Glutamatergic neuron (in vitro differentiated cells): ENCODE measurements around the gene C18orf32. TPM values are rescaled to one million over a fixed set of nuclear protein-coding genes. Genes with fewer than 3 reads are reported as not detected.

Experiments used
- DNase-seq: peaks from one replicate; pipeline ENCODE4 v3.0.0; 2022
- H3K27ac Mint-ChIP-seq: one replicate; pipeline ENCODE4 v1.8.0; 2020; ENCODE audit warnings: mild to moderate bottlenecking, mixed read lengths, inconsistent platforms; ENCODE audit not compliant: unreplicated experiment
- H3K27me3 Mint-ChIP-seq: one replicate; pipeline ENCODE4 v1.8.0; 2020; ENCODE audit warnings: mild to moderate bottlenecking, moderate library complexity, mixed read lengths, inconsistent platforms; ENCODE audit not compliant: unreplicated experiment
- H3K36me3 Mint-ChIP-seq: one replicate; pipeline ENCODE4 v1.8.0; 2020; ENCODE audit warnings: mild to moderate bottlenecking, mixed read lengths, inconsistent platforms; ENCODE audit not compliant: unreplicated experiment
- H3K4me1 Mint-ChIP-seq: one replicate; pipeline ENCODE4 v1.8.0; 2020; ENCODE audit warnings: mild to moderate bottlenecking, low read depth, mixed read lengths, inconsistent platforms; ENCODE audit not compliant: unreplicated experiment
- H3K4me3 Mint-ChIP-seq: one replicate; pipeline ENCODE4 v1.8.0; 2020; ENCODE audit warnings: mild to moderate bottlenecking, mixed read lengths, inconsistent platforms; ENCODE audit not compliant: unreplicated experiment
- H3K9me3 Mint-ChIP-seq: one replicate; pipeline ENCODE4 v1.8.0; 2020; ENCODE audit warnings: mild to moderate bottlenecking, moderate library complexity, mixed read lengths, inconsistent platforms; ENCODE audit not compliant: unreplicated experiment
- CTCF ChIP-seq: fragments of 200-600 bp; sonication (generic); IDR thresholded peaks from one replicate; pipeline ENCODE4 v1.5.0; 2021; ENCODE audit not compliant: partially characterized antibody, unreplicated experiment
- total RNA-seq: library from RNA; stranded (reverse); fragmentation: NEBNext Ultra II Directional; extraction: Animal tissue kit (Norgen Biotek cat#: 25700); gene quantifications from one replicate; pipeline ENCODE4 v1.2.1, GENCODE V29; 2021; ENCODE audit not compliant: unreplicated experiment

C18orf32 gene
- total RNA-seq, 1 donor from 2014 or later = 122 TPM

GRCh38 chr18:49491857-49492693 lies 5.0 kb upstream of the C18orf32 start, which contains the start of gene RPL17:
RPL17 (minus strand) TSS chr18:49492465.
- TF ChIP-seq CTCF = no peak
- peaks cover 22% of the 10 kb centered on the region for H3K4me1 Mint-ChIP-seq
- peaks cover 6% of the 10 kb centered on the region for H3K9me3 Mint-ChIP-seq
- H3K4me3 Mint-ChIP-seq = peak within 1 kb of the TSS; percentile 95
- peak; percentile 85 for DNase-seq
- H3K27ac Mint-ChIP-seq = peak within 1 kb of the TSS; percentile 91
- H3K36me3 Mint-ChIP-seq = no peaks in the 10 kb centered on the region
- peaks cover 2% of the 10 kb centered on the region for H3K27me3 Mint-ChIP-seq

- H3K36me3 Mint-ChIP-seq = no peaks in the 10 kb centered on the region
- peaks cover 4% of the 10 kb centered on the region for H3K27me3 Mint-ChIP-seq
Observed at GRCh38 chr18:49491534-49491856, 4.5 kb upstream of the C18orf32 start.

GRCh38 chr18:49490246-49490762 lies 3.3 kb upstream of the C18orf32 start:
- no peak for TF ChIP-seq CTCF
- Mint-ChIP-seq H3K27ac (no peak overlapping the region), H3K27me3 (peaks cover 5% of the 10 kb centered on the region), H3K9me3 (peaks cover 8% of the 10 kb centered on the region), H3K4me1 (peaks cover 26% of the 10 kb centered on the region), H3K36me3 (no peaks in the 10 kb centered on the region), H3K4me3 (peak overlapping the region; percentile 95)
- no peak for DNase-seq

More at GRCh38 chr18:49491534-49491856, 4.5 kb upstream of the C18orf32 start:
- Mint-ChIP-seq H3K9me3 (peaks cover 8% of the 10 kb centered on the region), H3K27ac (peak overlapping the region; percentile 91), H3K4me1 (peaks cover 22% of the 10 kb centered on the region), H3K4me3 (peak overlapping the region; percentile 95)
- TF ChIP-seq CTCF = no peak
- DNase-seq = no peak

GRCh38 chr18:49487711-49488310 lies 777 bp upstream of the C18orf32 start:
- Mint-ChIP-seq H3K9me3 (peaks cover 8% of the 10 kb centered on the region), H3K36me3 (no peaks in the 10 kb centered on the region), H3K27ac (peak overlapping the region; percentile 94), H3K4me1 (peaks cover 19% of the 10 kb centered on the region), H3K27me3 (peaks cover 5% of the 10 kb centered on the region), H3K4me3 (peak overlapping the region; percentile 88)
- DNase-seq = no peak
- no peak for TF ChIP-seq CTCF

- no peak for DNase-seq
- peak overlapping the region; percentile 99 for H3K27ac Mint-ChIP-seq
- peak overlapping the region; percentile 95 for H3K4me3 Mint-ChIP-seq
- no peaks in the 10 kb centered on the region for H3K36me3 Mint-ChIP-seq
- peaks cover 6% of the 10 kb centered on the region for H3K9me3 Mint-ChIP-seq
- TF ChIP-seq CTCF = no peak
- H3K27me3 Mint-ChIP-seq = peaks cover 5% of the 10 kb centered on the region
- peaks cover 15% of the 10 kb centered on the region for H3K4me1 Mint-ChIP-seq
Observed at GRCh38 chr18:49486606-49486952, 455 bp downstream of the C18orf32 start.
